CD4-positive, alpha-beta memory T cell (primary cell): ENCODE measurements around the gene VWCE. TPM values are rescaled to one million over a fixed set of nuclear protein-coding genes. Genes with fewer than 3 reads are reported as not detected.

Source experiments
- CTCF ChIA-PET: fragments of 350-600 bp; sonication (Branson Sonifier 250); formaldehyde crosslinking; loops from one replicate; lab custom pipeline; 2021; ENCODE audit warnings: inconsistent platforms; ENCODE audit not compliant: partially characterized antibody; lab: Charles Lee
- POLR2A ChIA-PET: fragments of 350-600 bp; sonication (Branson Sonifier 250); formaldehyde crosslinking; loops from one replicate; lab custom pipeline; 2021; ENCODE audit not compliant: partially characterized antibody; lab: Charles Lee
- DNase-seq, 5 donors: peaks; one replicate each; pipeline versions ENCODE4 v3.0.0 to v3.0.0-alpha.2; 2020 to 2022; ENCODE audit warnings: mixed read lengths in 1 of 5
- H3K27ac ChIP-seq: one replicate; pipeline ENCODE4 v1.7.0; 2013; ENCODE audit warnings: low read depth, low read length
- H3K27me3 ChIP-seq: 2 replicates; pipeline ENCODE4 v1.7.0; 2013; ENCODE audit warnings: mild to moderate bottlenecking, low read length, moderate library complexity; ENCODE audit not compliant: insufficient read depth
- H3K36me3 ChIP-seq: 2 replicates; pipeline ENCODE4 v1.7.0; 2013; ENCODE audit warnings: mild to moderate bottlenecking, low read length, moderate library complexity; ENCODE audit not compliant: insufficient read depth
- H3K4me1 ChIP-seq: 2 replicates; pipeline ENCODE4 v1.7.0; 2013; ENCODE audit warnings: mild to moderate bottlenecking, low read length, moderate library complexity; ENCODE audit not compliant: insufficient read depth
- H3K4me3 ChIP-seq, 2 donors: one replicate each; pipeline ENCODE4 v1.7.0; 2013; ENCODE audit warnings: low read length in 2 of 2, mild to moderate bottlenecking in 1 of 2
- H3K9me3 ChIP-seq, 2 donors: one replicate each; pipeline ENCODE4 v1.7.0; 2013; ENCODE audit warnings: low read length in 2 of 2, control low read depth in 1 of 2; ENCODE audit not compliant: control insufficient read depth in 1 of 2
- H3K27ac Mint-ChIP-seq, 7 donors: one replicate each; pipeline ENCODE4 v1.8.0; 2020 to 2021; ENCODE audit warnings: mixed read lengths in 7 of 7, mild to moderate bottlenecking in 6 of 7, inconsistent platforms in 3 of 7, moderate library complexity in 3 of 7
- H3K27me3 Mint-ChIP-seq, 2 donors: one replicate each; pipeline ENCODE4 v1.8.0; 2020 to 2021; ENCODE audit warnings: mixed read lengths in 2 of 2
- H3K36me3 Mint-ChIP-seq, 2 donors: one replicate each; pipeline ENCODE4 v1.8.0; 2020 to 2021; ENCODE audit warnings: mixed read lengths in 2 of 2, inconsistent platforms in 1 of 2, mild to moderate bottlenecking in 1 of 2
- H3K4me1 Mint-ChIP-seq, 4 donors: one replicate each; pipeline ENCODE4 v1.8.0; 2020 to 2021; ENCODE audit warnings: mixed read lengths in 4 of 4, mild to moderate bottlenecking in 1 of 4
- H3K4me3 Mint-ChIP-seq, 8 donors: one replicate each; pipeline ENCODE4 v1.8.0; 2020 to 2021; ENCODE audit warnings: mixed read lengths in 8 of 8, mild to moderate bottlenecking in 7 of 8, moderate library complexity in 6 of 8, inconsistent platforms in 3 of 8
- H3K9me3 Mint-ChIP-seq, 8 donors: one replicate each; pipeline ENCODE4 v1.8.0; 2020 to 2021; ENCODE audit warnings: mixed read lengths in 8 of 8, mild to moderate bottlenecking in 5 of 8, inconsistent platforms in 3 of 8, moderate library complexity in 1 of 8
- intact Hi-C: fragments of 100-400 bp; cut with micrococcal nuclease; formaldehyde crosslinking; loops from one replicate; pipeline ENCODE4 v1.15.1; 2023
- polyA plus RNA-seq, 2 donors: library from polyadenylated mRNA; unstranded; fragments of 300-500 nt; fragmentation: Illumina TruSeq; gene quantifications; one replicate each; pipeline ENCODE4 v1.2.3, GENCODE V29; 2021
- total RNA-seq, 2 experiments: library from RNA; stranded (reverse); gene quantifications; one replicate each; pipeline ENCODE4 v1.2.3, GENCODE V29; 2021

Gene VWCE
- total and polyA plus RNA-seq, 4 experiments from 2014 or later = 0.38 to 0.44 TPM; not detected in 2

GRCh38 chr11:61268588-61269250 is 26.4 kb downstream of the VWCE start:
- ChIA-PET CTCF (no interaction called here), POLR2A (no interaction called here)
- DNase-seq = no peak
- Histone ChIP-seq H3K4me3 (no peak overlapping the region), H3K36me3 (no peaks in the 10 kb centered on the region), H3K9me3 (no peaks in the 10 kb centered on the region), H3K27ac (no peak overlapping the region), H3K4me1 (no peaks in the 10 kb centered on the region), H3K27me3 (no peaks in the 10 kb centered on the region)
- Mint-ChIP-seq H3K4me3 (no peak overlapping the region), H3K27ac (no peak overlapping the region), H3K36me3 (no peaks in the 10 kb centered on the region), H3K4me1 (no peaks in the 10 kb centered on the region), H3K27me3 (peaks cover 0 to 3% of the 10 kb centered on the region in 2 donors), H3K9me3 (no peaks in the 10 kb centered on the region)
- intact Hi-C loops = no loop called here

GRCh38 chr11:61267437-61267841 is 27.7 kb downstream of the VWCE start:
- H3K4me1 ChIP-seq = no peaks in the 10 kb centered on the region
- no peak overlapping the region for H3K4me3 Mint-ChIP-seq
- intact Hi-C loops = no loop called here
- no peaks in the 10 kb centered on the region for H3K27me3 ChIP-seq
- H3K4me3 ChIP-seq = no peak overlapping the region
- H3K4me1 Mint-ChIP-seq = no peaks in the 10 kb centered on the region
- H3K9me3 ChIP-seq = no peaks in the 10 kb centered on the region
- no peaks in the 10 kb centered on the region for H3K9me3 Mint-ChIP-seq
- ChIA-PET POLR2A (no interaction called here), CTCF (no interaction called here)
- no peak for DNase-seq
- no peak overlapping the region for H3K27ac ChIP-seq
- no peaks in the 10 kb centered on the region for H3K36me3 Mint-ChIP-seq
- no peak overlapping the region for H3K27ac Mint-ChIP-seq
- H3K27me3 Mint-ChIP-seq = peaks cover 0 to 3% of the 10 kb centered on the region in 2 donors
- no peaks in the 10 kb centered on the region for H3K36me3 ChIP-seq

- Histone ChIP-seq H3K4me3 (no peak overlapping the region), H3K9me3 (no peaks in the 10 kb centered on the region), H3K27ac (no peak overlapping the region), H3K4me1 (no peaks in the 10 kb centered on the region), H3K27me3 (no peaks in the 10 kb centered on the region), H3K36me3 (no peaks in the 10 kb centered on the region)
- Mint-ChIP-seq H3K4me3 (no peak overlapping the region), H3K36me3 (no peaks in the 10 kb centered on the region), H3K27ac (no peak overlapping the region), H3K4me1 (no peaks in the 10 kb centered on the region), H3K9me3 (no peaks in the 10 kb centered on the region), H3K27me3 (peaks cover 0 to 3% of the 10 kb centered on the region in 2 donors)
- POLR2A ChIA-PET = no interaction called here
- intact Hi-C loops = no loop called here
- CTCF ChIA-PET = interaction anchor here (0.7 to 0.9 kb wide), 2 partner anchors 7 to 13 kb away, joined by 3 read pairs; no protein-coding TSS in a partner anchor
- DNase-seq = no peak
Measured at GRCh38 chr11:61266602-61267001, 28.5 kb downstream of the VWCE start.

- Histone ChIP-seq H3K27me3 (no peaks in the 10 kb centered on the region), H3K27ac (no peak overlapping the region), H3K4me3 (no peak overlapping the region), H3K36me3 (no peaks in the 10 kb centered on the region), H3K9me3 (no peaks in the 10 kb centered on the region), H3K4me1 (no peaks in the 10 kb centered on the region)
- H3K4me3 Mint-ChIP-seq = no peak overlapping the region
- no peaks in the 10 kb centered on the region for H3K36me3 Mint-ChIP-seq
- no peaks in the 10 kb centered on the region for H3K4me1 Mint-ChIP-seq
- peaks cover 0 to 3% of the 10 kb centered on the region in 2 donors for H3K27me3 Mint-ChIP-seq
- H3K27ac Mint-ChIP-seq = no peak overlapping the region
- no peaks in the 10 kb centered on the region for H3K9me3 Mint-ChIP-seq
- DNase-seq = no peak
- CTCF ChIA-PET = no interaction called here
- POLR2A ChIA-PET = no interaction called here
- intact Hi-C loops = no loop called here
Measured at GRCh38 chr11:61265357-61265756, 29.8 kb downstream of the VWCE start.

- Mint-ChIP-seq H3K4me3 (no peak overlapping the region), H3K27me3 (peaks cover 0 to 3% of the 10 kb centered on the region in 2 donors), H3K4me1 (no peaks in the 10 kb centered on the region), H3K9me3 (no peaks in the 10 kb centered on the region), H3K36me3 (no peaks in the 10 kb centered on the region), H3K27ac (no peak overlapping the region)
- CTCF ChIA-PET = no interaction called here
- no peaks in the 10 kb centered on the region for H3K27me3 ChIP-seq
- H3K27ac ChIP-seq = no peak overlapping the region
- POLR2A ChIA-PET = no interaction called here
- no peaks in the 10 kb centered on the region for H3K4me1 ChIP-seq
- H3K36me3 ChIP-seq = no peaks in the 10 kb centered on the region
- no peak for DNase-seq
- no peak overlapping the region for H3K4me3 ChIP-seq
- intact Hi-C loops = no loop called here
- no peaks in the 10 kb centered on the region for H3K9me3 ChIP-seq
Measured at GRCh38 chr11:61264795-61265194, 30.3 kb downstream of the VWCE start.

- no peaks in the 10 kb centered on the region for H3K4me1 Mint-ChIP-seq
- no peak for DNase-seq
- ChIA-PET CTCF (no interaction called here), POLR2A (no interaction called here)
- H3K9me3 Mint-ChIP-seq = no peaks in the 10 kb centered on the region
- H3K36me3 ChIP-seq = no peaks in the 10 kb centered on the region
- H3K27ac Mint-ChIP-seq = no peak overlapping the region
- no peaks in the 10 kb centered on the region for H3K27me3 ChIP-seq
- intact Hi-C loops = no loop called here
- no peaks in the 10 kb centered on the region for H3K36me3 Mint-ChIP-seq
- H3K4me3 ChIP-seq = no peak overlapping the region
- no peak overlapping the region for H3K4me3 Mint-ChIP-seq
- H3K27me3 Mint-ChIP-seq = peaks cover 0 to 3% of the 10 kb centered on the region in 2 donors
- H3K9me3 ChIP-seq = no peaks in the 10 kb centered on the region
- no peak overlapping the region for H3K27ac ChIP-seq
- no peaks in the 10 kb centered on the region for H3K4me1 ChIP-seq
Measured at GRCh38 chr11:61264371-61264770, 30.7 kb downstream of the VWCE start.

- H3K9me3 Mint-ChIP-seq = no peaks in the 10 kb centered on the region
- H3K4me3 Mint-ChIP-seq = no peak overlapping the region
- H3K4me1 Mint-ChIP-seq = no peaks in the 10 kb centered on the region
- peaks cover 2 to 4% of the 10 kb centered on the region in 2 donors for H3K27me3 Mint-ChIP-seq
- H3K4me1 ChIP-seq = no peaks in the 10 kb centered on the region
- no peak overlapping the region for H3K27ac Mint-ChIP-seq
- no peaks in the 10 kb centered on the region for H3K9me3 ChIP-seq
- H3K27me3 ChIP-seq = no peaks in the 10 kb centered on the region
- intact Hi-C loops = loop anchor here (10.0 kb wide), 1 partner anchor 125 kb away; no protein-coding TSS in a partner anchor
- no peaks in the 10 kb centered on the region for H3K36me3 Mint-ChIP-seq
- H3K27ac ChIP-seq = no peak overlapping the region
- no peak overlapping the region for H3K4me3 ChIP-seq
- ChIA-PET CTCF (no interaction called here), POLR2A (no interaction called here)
- H3K36me3 ChIP-seq = no peaks in the 10 kb centered on the region
- DNase-seq = no peak
Measured at GRCh38 chr11:61259363-61259762, 35.8 kb downstream of the VWCE start.
